ENCODE results near the gene CHCHD3.

DNA sequence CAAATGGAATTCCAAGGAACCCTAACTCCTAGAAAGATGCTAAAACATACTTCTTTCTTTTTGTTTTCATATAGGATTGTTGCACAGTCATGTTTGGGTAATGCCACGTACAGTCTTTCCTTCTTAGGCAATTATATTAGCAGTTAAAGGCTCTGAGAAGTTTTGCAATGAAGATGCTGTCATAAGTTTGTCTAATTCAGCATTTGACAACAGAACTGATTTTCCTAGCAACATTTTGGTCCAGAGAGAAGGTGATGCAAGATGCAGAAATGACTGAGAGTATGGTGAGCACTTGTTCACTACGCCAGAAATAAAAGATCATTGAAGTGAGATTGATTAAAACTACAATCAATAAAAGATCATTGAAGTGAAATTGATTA lies 321.7 kb downstream of the CHCHD3 start:
- TF ChIP-seq ZNF23 (tag by site-specific recombination; IDR thresholded peaks at IDR 0.05; ENCODE audit: borderline replicate concordance) (no peak), OVOL3 (tag by site-specific recombination; IDR thresholded peaks at IDR 0.05) (no peak), REPIN1 (tag by site-specific recombination; IDR thresholded peaks at IDR 0.05; ENCODE audit: low read depth) (no peak), TCF7L2 (IDR thresholded peaks at IDR 0.05; ENCODE audit: borderline replicate concordance, low read depth, low read length) (no peak)
- TF ChIP-seq, protein P1, sequence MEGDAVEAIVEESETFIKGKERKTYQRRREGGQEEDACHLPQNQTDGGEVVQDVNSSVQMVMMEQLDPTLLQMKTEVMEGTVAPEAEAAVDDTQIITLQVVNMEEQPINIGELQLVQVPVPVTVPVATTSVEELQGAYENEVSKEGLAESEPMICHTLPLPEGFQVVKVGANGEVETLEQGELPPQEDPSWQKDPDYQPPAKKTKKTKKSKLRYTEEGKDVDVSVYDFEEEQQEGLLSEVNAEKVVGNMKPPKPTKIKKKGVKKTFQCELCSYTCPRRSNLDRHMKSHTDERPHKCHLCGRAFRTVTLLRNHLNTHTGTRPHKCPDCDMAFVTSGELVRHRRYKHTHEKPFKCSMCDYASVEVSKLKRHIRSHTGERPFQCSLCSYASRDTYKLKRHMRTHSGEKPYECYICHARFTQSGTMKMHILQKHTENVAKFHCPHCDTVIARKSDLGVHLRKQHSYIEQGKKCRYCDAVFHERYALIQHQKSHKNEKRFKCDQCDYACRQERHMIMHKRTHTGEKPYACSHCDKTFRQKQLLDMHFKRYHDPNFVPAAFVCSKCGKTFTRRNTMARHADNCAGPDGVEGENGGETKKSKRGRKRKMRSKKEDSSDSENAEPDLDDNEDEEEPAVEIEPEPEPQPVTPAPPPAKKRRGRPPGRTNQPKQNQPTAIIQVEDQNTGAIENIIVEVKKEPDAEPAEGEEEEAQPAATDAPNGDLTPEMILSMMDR (tag by site-specific recombination; IDR thresholded peaks at IDR 0.05) = no peak
